GM12878 (cell line): ENCODE measurements around the gene GNG3. TPM values are rescaled to one million over a fixed set of nuclear protein-coding genes. Genes with fewer than 3 reads are reported as not detected.

Source experiments
- BCLAF1 ChIP-seq: fragments of 450-650 bp; IDR thresholded peaks from 2 replicates; pipeline ENCODE4 v1.6.1; 2017; ENCODE audit warnings: antibody characterized with exemption, mild to moderate bottlenecking, moderate library complexity
- BRCA1 ChIP-seq: IDR thresholded peaks from 2 replicates; pipeline ENCODE4 v1.6.1; 2011; ENCODE audit warnings: low read depth, low read length, improper control_type of control experiment
- CBX3 ChIP-seq: fragments of 200-600 bp; sonication (generic); IDR thresholded peaks from 2 replicates; pipeline ENCODE4 v1.6.1; 2016; ENCODE audit warnings: low read depth, borderline replicate concordance
- CEBPB ChIP-seq, 2 experiments: fragments of 150-350 bp in 1 of 2; IDR thresholded peaks; 2 replicates each; pipeline ENCODE4 v1.6.1; 2012 to 2014; ENCODE audit warnings: low read depth in 2 of 2, low read length in 2 of 2, borderline replicate concordance in 1 of 2, inconsistent platforms in 1 of 2
- CEBPZ ChIP-seq: fragments of 150-350 bp; IDR thresholded peaks from 2 replicates; pipeline ENCODE4 v1.6.1; 2016; ENCODE audit warnings: low read depth, low read length
- CREM ChIP-seq: IDR thresholded peaks from 2 replicates; pipeline ENCODE4 v1.6.1; 2014; ENCODE audit warnings: antibody characterized with exemption, low read depth
- HCFC1 ChIP-seq: fragments of 150-350 bp; IDR thresholded peaks from 2 replicates; pipeline ENCODE4 v1.6.1; 2014; ENCODE audit warnings: low read length
- HSF1 ChIP-seq: fragments of 150-350 bp; IDR thresholded peaks from 2 replicates; pipeline ENCODE4 v1.6.1; 2014; ENCODE audit warnings: mild to moderate bottlenecking, low read depth, low read length
- KDM1A ChIP-seq: fragments of 200-600 bp; sonication (generic); IDR thresholded peaks from 2 replicates; pipeline ENCODE4 v1.6.1; 2016; ENCODE audit warnings: borderline replicate concordance
- MEF2B ChIP-seq: fragments of 450-650 bp; IDR thresholded peaks from 2 replicates; pipeline ENCODE4 v1.6.1; 2018; ENCODE audit warnings: mild to moderate bottlenecking, moderate library complexity; ENCODE audit not compliant: partially characterized antibody, poor library complexity, severe bottlenecking
- PBX3 ChIP-seq: IDR thresholded peaks from 2 replicates; pipeline ENCODE4 v1.6.1; 2011; ENCODE audit warnings: mild to moderate bottlenecking, low read depth, low read length, moderate library complexity; ENCODE audit not compliant: insufficient replicate concordance
- POLR2A ChIP-seq: IDR thresholded peaks from 2 replicates; pipeline ENCODE4 v1.6.1; 2011; ENCODE audit warnings: low read depth, mild to moderate bottlenecking, low read length
- POLR2AphosphoS2 ChIP-seq: IDR thresholded peaks from 2 replicates; pipeline ENCODE4 v1.6.1; 2011; ENCODE audit warnings: low read depth, mild to moderate bottlenecking, low read length, improper control_type of control experiment, moderate library complexity
- POU2F2 ChIP-seq: IDR thresholded peaks from 3 replicates; pipeline ENCODE4 v1.6.1; 2011; ENCODE audit warnings: low read depth, mild to moderate bottlenecking, low read length, borderline replicate concordance
- RAD21 ChIP-seq: IDR thresholded peaks from 2 replicates; pipeline ENCODE4 v1.6.1; 2011; ENCODE audit warnings: mild to moderate bottlenecking, low read depth, low read length, moderate library complexity; ENCODE audit not compliant: insufficient read depth
- RB1 ChIP-seq: fragments of 450-650 bp; formaldehyde crosslinking; IDR thresholded peaks from 2 replicates; pipeline ENCODE4 v1.6.1; 2017; ENCODE audit warnings: mild to moderate bottlenecking, borderline replicate concordance
- SIX5 ChIP-seq: IDR thresholded peaks from 2 replicates; pipeline ENCODE4 v1.6.1; 2011; ENCODE audit warnings: mild to moderate bottlenecking, low read depth, low read length, moderate library complexity; ENCODE audit not compliant: severe bottlenecking
- SPI1 ChIP-seq: IDR thresholded peaks from 2 replicates; pipeline ENCODE4 v1.6.1; 2011; ENCODE audit warnings: low read depth, mild to moderate bottlenecking, low read length, moderate library complexity, borderline replicate concordance; ENCODE audit not compliant: insufficient read depth
- STAT1 ChIP-seq: fragments of 450-650 bp; conservative IDR thresholded peaks from 2 replicates; pipeline ENCODE4 v1.6.1; 2014; ENCODE audit warnings: antibody characterized with exemption, mild to moderate bottlenecking
- TCF7 ChIP-seq: IDR thresholded peaks from 2 replicates; pipeline ENCODE4 v1.6.1; 2014; ENCODE audit warnings: antibody characterized with exemption, borderline replicate concordance
- ZNF207 ChIP-seq: fragments of 450-650 bp; IDR thresholded peaks from 2 replicates; pipeline ENCODE4 v1.6.1; 2014; ENCODE audit warnings: antibody characterized with exemption, mild to moderate bottlenecking, borderline replicate concordance
- polyA plus RNA-seq, 11 experiments: library from polyadenylated mRNA; depleted of rRNA in 4 of 11; unstranded in 6 of 11; stranded (reverse) in 5 of 11; fragments of >200 nt; fragmentation: Nextera tagmentation in 4 of 11; fragmentation: Illumina TruSeq in 1 of 11; extraction: Ambion mirVana in 4 of 11; extraction: Trizol in 1 of 11; gene quantifications; 1 replicate in 1 of 11; 2 replicates in 10 of 11; pipeline versions ENCODE4 v1.2.1 to v1.2.3, GENCODE V29; 2011 to 2016; ENCODE audit warnings: inconsistent platforms in 2 of 11, missing spikeins in 2 of 11, low read depth in 1 of 11
- total RNA-seq, 4 experiments: library from RNA; depleted of rRNA in 3 of 4; stranded (reverse); fragments of >200 nt in 3 of 4; fragmentation: Illumina TruSeq in 1 of 4; extraction: Trizol in 1 of 4; gene quantifications; 2 replicates each; pipeline versions ENCODE4 v1.2.1 to v1.2.3, GENCODE V29; 2013 to 2021

GNG3 gene
- total and polyA plus RNA-seq, 10 of the 15 experiments (the other 5 are each of a cell fraction or from before 2014, with no cell fraction given): 0.27 to 0.83 (median 0.57) TPM; not detected in 5

GRCh38 chr11:62728171-62728988, 20.9 kb downstream of the GNG3 start, which contains the start of gene TTC9C (continued):
- TF ChIP-seq CEBPZ (no peak), HCFC1 (peak; percentile 63), POLR2A (peak; percentile 74), KDM1A (no peak), ZNF207 (no peak), BRCA1 (no peak), POLR2AphosphoS2 (peak; percentile 73), RB1 (no peak), STAT1 (0 out of 2 replicates have a peak, but pooled peaks have one; percentile 30), BCLAF1 (no peak), MEF2B (peak; percentile 84), CREM (0 out of 2 replicates have a peak, but pooled peaks have one; percentile 32), CEBPB (IDR thresholded peaks at IDR 0.05; ENCODE audit: borderline replicate concordance in 1 of 2, low read depth in 2 of 2, low read length in 2 of 2) (no peak), SIX5 (no peak), TCF7 (no peak), RAD21 (no peak), CBX3 (no peak), SPI1 (peak; percentile 24), HSF1 (no peak), POU2F2 (no peak), PBX3 (no peak)
